Lower leg skin (tissue), 3 donors: ENCODE results near the gene C19orf81.

Source experiments
- CTCF ChIP-seq, 3 donors: fragments of 450-650 bp; IDR thresholded peaks; one replicate each; pipeline ENCODE4 v1.5.1; 2016; ENCODE audit warnings: antibody characterized with exemption in 3 of 3, mild to moderate bottlenecking in 3 of 3, moderate library complexity in 2 of 3
- POLR2A ChIP-seq, 2 donors: fragments of 450-650 bp; IDR thresholded peaks; one replicate each; pipeline ENCODE4 v1.6.1; 2016 to 2017; ENCODE audit warnings: antibody characterized with exemption in 2 of 2, mild to moderate bottlenecking in 1 of 2, moderate library complexity in 1 of 2

- TF ChIP-seq CTCF (IDR thresholded peaks at IDR 0.05) (no peak), POLR2A (IDR thresholded peaks at IDR 0.05) (no peak)
Measured at GRCh38 chr19:50657222-50657669, 8.0 kb downstream of the C19orf81 start.
